GM23248 (cell line): ENCODE results near the gene HSPG2.

ENCODE experiments used
- EZH2 ChIP-seq: fragments of 200-600 bp; sonication (generic); IDR thresholded peaks from 2 replicates; pipeline ENCODE4 v1.6.1; 2018; ENCODE audit warnings: antibody characterized with exemption, mild to moderate bottlenecking; ENCODE audit not compliant: insufficient read depth, poor library complexity, severe bottlenecking
- EZH2phosphoT487 ChIP-seq: fragments of 200-600 bp; sonication (generic); IDR thresholded peaks from 2 replicates; pipeline ENCODE4 v1.6.1; 2018; ENCODE audit warnings: antibody characterized with exemption, moderate library complexity, mild to moderate bottlenecking, low read depth; ENCODE audit not compliant: insufficient read depth

DNA sequence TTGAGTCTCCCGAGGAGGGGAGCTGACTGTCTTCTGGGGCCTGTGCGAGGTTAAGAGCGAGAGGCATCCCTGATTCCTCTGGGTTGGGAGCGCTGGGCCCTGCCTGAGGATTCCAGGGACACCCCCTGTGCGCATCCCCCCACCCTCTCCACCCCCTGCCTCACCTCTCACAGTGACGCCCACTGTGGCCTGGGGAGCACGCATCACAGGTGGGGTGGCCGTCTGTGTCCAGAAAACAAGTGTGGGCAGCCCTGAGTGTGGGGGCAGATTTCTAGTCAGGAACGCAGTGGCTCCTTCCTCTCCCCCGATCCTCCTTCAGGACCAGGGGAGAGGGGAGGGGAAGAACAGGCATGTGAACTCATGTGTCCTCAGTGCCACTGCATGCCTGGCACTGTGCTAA lies 63.3 kb downstream of the HSPG2 start:
- TF ChIP-seq EZH2phosphoT487 (no peak), EZH2 (no peak)
